ENCODE measurements around the gene ABCC8. TPM values are rescaled to one million over a fixed set of nuclear protein-coding genes. Genes with fewer than 3 reads are reported as not detected.

The ABCC8 gene
- total and polyA plus RNA-seq, 9 donors = 0.38 to 1.8 (median 0.71) TPM; not detected in 2

DNA sequence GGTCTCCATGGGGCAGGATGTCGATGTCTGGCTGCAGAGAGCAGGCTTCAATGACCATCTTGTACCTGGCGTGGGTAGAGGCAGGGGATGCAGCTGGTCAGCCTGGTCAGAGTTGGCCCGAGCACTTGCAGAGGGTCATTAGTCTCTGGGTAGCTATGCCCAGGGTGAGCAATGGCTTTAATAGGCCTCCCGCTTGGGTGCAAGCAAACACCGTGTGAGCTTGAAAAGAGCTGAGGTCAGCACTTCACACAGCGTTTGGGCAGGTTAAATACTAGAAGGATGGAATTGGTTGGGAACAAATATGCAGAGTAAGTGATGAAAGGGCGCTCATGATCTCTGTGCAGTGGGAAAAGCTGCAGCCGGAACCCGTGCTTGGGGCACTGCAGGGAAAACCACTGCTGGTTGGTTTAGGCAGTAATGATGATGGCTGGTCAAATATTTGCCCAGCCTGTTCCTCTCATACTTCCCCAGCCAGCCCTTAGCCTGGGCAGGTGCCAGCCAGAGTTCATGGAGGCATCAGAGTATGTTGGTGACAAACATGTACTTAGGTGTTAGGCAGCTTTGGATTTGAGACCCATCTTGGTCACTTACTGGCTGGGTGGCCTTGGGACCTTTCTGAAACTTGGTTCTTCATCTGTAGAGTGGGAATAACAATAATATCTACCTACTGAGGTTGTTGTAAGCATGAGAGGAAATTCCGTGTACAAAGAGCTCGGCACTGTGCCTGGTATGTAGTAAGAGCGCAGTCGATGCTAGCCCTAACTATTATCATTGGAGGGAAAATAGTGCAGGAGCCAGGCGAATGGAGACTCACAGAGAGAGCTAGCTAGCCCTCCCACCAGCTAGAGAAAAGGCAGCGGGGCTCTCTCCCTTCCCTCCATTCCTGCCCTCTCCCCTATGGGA is 63.0 kb downstream of the ABCC8 start:
- Histone ChIP-seq H3K27me3 (no peaks in the 10 kb centered on the region), H3K9me3 (no peaks in the 10 kb centered on the region), H3K27ac (no peak overlapping the region), H3K4me3 (no peak overlapping the region), H3K36me3 (no peaks in the 10 kb centered on the region), H3K4me1 (ENCODE audit: insufficient read depth) (no peaks in the 10 kb centered on the region)
- WGBS, 3 donors = 74 to 78% (median 75%) methylated on average over 15 of the region's 15 CpGs
- DNase-seq = no peak
- no peak for TF ChIP-seq POLR2A (IDR thresholded peaks at IDR 0.05)
- TF ChIP-seq EP300 (IDR thresholded peaks at IDR 0.05) = no peak
- TF ChIP-seq, protein P1, sequence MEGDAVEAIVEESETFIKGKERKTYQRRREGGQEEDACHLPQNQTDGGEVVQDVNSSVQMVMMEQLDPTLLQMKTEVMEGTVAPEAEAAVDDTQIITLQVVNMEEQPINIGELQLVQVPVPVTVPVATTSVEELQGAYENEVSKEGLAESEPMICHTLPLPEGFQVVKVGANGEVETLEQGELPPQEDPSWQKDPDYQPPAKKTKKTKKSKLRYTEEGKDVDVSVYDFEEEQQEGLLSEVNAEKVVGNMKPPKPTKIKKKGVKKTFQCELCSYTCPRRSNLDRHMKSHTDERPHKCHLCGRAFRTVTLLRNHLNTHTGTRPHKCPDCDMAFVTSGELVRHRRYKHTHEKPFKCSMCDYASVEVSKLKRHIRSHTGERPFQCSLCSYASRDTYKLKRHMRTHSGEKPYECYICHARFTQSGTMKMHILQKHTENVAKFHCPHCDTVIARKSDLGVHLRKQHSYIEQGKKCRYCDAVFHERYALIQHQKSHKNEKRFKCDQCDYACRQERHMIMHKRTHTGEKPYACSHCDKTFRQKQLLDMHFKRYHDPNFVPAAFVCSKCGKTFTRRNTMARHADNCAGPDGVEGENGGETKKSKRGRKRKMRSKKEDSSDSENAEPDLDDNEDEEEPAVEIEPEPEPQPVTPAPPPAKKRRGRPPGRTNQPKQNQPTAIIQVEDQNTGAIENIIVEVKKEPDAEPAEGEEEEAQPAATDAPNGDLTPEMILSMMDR (IDR thresholded peaks at IDR 0.05) = no peak
- intact Hi-C loops (cut with DNase I) = no loop called here

DNA sequence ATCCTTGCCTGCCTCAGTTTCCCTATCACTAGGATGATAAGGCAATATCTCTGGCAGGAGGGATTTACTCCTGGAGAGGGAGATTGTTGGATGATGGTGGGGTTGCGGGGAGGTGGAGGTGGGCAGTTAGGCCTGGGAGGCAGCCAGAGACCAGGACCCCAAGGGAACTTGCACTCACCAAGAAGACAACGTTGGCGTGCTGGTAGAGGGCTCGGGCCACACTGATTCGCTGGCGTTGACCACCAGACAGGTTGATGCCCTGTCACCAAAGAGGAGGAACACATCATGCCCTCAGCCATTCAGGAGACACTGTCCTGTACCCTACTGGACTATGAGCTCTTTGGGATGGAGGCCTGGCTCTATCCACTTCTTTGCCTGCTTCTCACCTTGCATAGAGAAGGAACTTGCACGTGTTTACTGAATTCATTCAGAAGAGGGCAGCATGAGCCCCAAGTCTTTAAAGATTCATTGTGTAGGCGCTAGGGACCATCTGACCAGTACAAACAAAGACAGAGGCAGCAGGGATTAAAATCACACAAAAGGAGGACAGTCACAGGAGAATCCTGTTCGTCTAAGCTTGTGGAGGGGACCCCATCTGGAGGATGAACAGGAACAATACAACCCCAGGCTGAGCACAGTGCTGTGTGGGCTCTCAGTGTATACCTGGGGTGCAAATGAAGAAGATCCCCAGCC is 64.0 kb downstream of the ABCC8 start:
- intact Hi-C loops (cut with DNase I) = no loop called here
- H3K4me1 ChIP-seq (ENCODE audit: insufficient read depth) = no peaks in the 10 kb centered on the region
- TF ChIP-seq, protein P1 (IDR thresholded peaks at IDR 0.05) = no peak
- TF ChIP-seq EP300 (IDR thresholded peaks at IDR 0.05) (no peak), POLR2A (IDR thresholded peaks at IDR 0.05) (no peak)
- no peaks in the 10 kb centered on the region for H3K27me3 ChIP-seq
- 70 to 73% (median 71%) methylated on average over 9 of the region's 9 CpGs for WGBS, 3 donors
- no peaks in the 10 kb centered on the region for H3K36me3 ChIP-seq
- no peaks in the 10 kb centered on the region for H3K9me3 ChIP-seq
- DNase-seq = no peak
- no peak overlapping the region for H3K27ac ChIP-seq
- no peak overlapping the region for H3K4me3 ChIP-seq

DNA sequence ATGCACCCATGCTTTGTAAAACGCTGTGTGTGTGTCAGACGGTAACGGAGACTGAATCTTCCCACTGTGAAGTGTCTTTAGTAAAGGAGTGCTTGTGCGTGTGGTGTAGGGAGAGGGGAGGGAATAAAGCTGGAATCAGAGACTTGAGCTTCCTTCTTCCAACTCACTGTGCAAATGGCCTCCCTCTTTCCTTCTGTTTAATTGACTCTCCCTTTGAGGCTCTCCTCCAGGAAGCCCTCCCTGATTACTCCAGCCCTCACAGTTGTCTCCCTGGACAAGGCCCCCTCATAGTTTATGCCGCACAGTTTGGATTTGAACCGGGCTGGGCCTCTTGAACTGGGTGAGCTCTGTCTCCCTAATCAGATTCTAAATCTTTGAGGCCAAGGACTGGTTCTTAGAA is 65.2 kb downstream of the ABCC8 start:
- no peaks in the 10 kb centered on the region for H3K27me3 ChIP-seq
- H3K4me1 ChIP-seq (ENCODE audit: insufficient read depth) = no peaks in the 10 kb centered on the region
- WGBS, 3 donors = 51 to 67% (median 55%) methylated on average over 6 of the region's 6 CpGs
- DNase-seq = no peak
- no peak overlapping the region for H3K27ac ChIP-seq
- TF ChIP-seq EP300 (IDR thresholded peaks at IDR 0.05) (no peak), POLR2A (IDR thresholded peaks at IDR 0.05) (no peak)
- TF ChIP-seq, protein P1 (IDR thresholded peaks at IDR 0.05) = no peak
- intact Hi-C loops (cut with DNase I) = no loop called here
- H3K9me3 ChIP-seq = no peaks in the 10 kb centered on the region
- H3K4me3 ChIP-seq = no peak overlapping the region
- H3K36me3 ChIP-seq = no peaks in the 10 kb centered on the region

DNA sequence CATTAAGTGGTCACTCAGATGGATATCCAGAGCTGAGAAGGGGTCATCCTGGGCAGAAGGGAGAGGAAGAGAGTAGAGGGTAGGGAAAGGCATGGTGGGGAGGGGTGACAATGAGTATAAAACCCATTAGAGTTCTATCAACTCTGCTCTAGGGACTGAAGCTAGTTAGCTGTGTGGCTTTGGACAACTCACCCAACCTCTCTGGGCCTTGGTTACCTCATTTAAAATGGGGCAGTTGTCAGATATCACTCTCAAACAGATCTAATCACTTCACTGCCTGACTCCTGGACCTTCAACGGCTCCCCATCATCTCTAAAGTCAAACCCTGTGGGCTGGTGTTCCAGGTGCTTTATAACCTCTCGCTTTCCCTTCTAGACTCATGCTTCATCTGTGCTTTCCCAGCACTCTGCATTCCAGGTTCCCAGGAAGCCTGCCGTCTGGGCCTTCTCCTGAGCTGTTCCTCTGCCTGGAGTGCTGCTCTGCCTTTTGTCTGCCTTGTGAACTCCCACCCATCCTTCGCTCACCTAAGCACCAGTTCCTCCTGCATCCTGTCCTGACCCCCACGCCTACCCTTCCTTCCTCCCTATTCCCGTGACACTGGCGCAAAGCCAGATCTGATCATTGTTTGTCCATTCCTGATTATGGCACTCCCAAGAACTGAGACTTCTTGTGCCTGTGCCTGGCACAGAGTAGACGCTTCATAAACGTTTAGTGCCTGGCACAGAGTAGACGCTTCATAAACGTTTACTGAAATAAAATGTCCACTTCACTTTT is 65.9 kb downstream of the ABCC8 start:
- 34 to 46% (median 42%) methylated on average over 11 of the region's 11 CpGs for WGBS, 3 donors
- no peak overlapping the region for H3K27ac ChIP-seq
- TF ChIP-seq POLR2A (IDR thresholded peaks at IDR 0.05) (no peak), EP300 (IDR thresholded peaks at IDR 0.05) (no peak)
- TF ChIP-seq, protein P1 (IDR thresholded peaks at IDR 0.05) = no peak
- intact Hi-C loops (cut with DNase I) = no loop called here
- H3K9me3 ChIP-seq = no peaks in the 10 kb centered on the region
- no peak for DNase-seq
- no peaks in the 10 kb centered on the region for H3K4me1 ChIP-seq (ENCODE audit: insufficient read depth)
- no peaks in the 10 kb centered on the region for H3K36me3 ChIP-seq
- H3K4me3 ChIP-seq = no peak overlapping the region
- H3K27me3 ChIP-seq = no peaks in the 10 kb centered on the region

Data from ovary (tissue), 9 donors.